Nephron (organoid): Measurements from ENCODE around the gene ZSWIM5.
"Not testable (repeated sequence)": the region's sequence is repeated elsewhere in the genome, so short reads cannot be mapped to it uniquely, and the experiment has no call there.

ENCODE experiments used
- H3K27ac Mint-ChIP-seq, 3 experiments: 2 replicates each; pipeline ENCODE4 v1.8.0; 2020; ENCODE audit warnings: mixed read lengths in 3 of 3, mild to moderate bottlenecking in 2 of 3, moderate library complexity in 1 of 3
- H3K27me3 Mint-ChIP-seq: 2 replicates; pipeline ENCODE4 v1.8.0; 2021; ENCODE audit warnings: low read depth, mild to moderate bottlenecking, moderate library complexity, mixed read lengths
- H3K36me3 Mint-ChIP-seq: 2 replicates; pipeline ENCODE4 v1.8.0; 2020; ENCODE audit warnings: low read depth, mixed read lengths
- H3K4me1 Mint-ChIP-seq: 2 replicates; pipeline ENCODE4 v1.8.0; 2020; ENCODE audit warnings: mixed read lengths
- H3K4me3 Mint-ChIP-seq, 3 experiments: 2 replicates each; pipeline ENCODE4 v1.8.0; 2020; ENCODE audit warnings: mild to moderate bottlenecking in 3 of 3, mixed read lengths in 3 of 3, moderate library complexity in 2 of 3
- H3K9me3 Mint-ChIP-seq: 2 replicates; pipeline ENCODE4 v1.8.0; 2020; ENCODE audit warnings: mixed read lengths
- TF ChIP-seq, protein P1 (sequence below), 3 experiments: fragments of 200-600 bp; sonication (generic); IDR thresholded peaks; one replicate each; pipeline ENCODE4 v1.5.0; 2021; ENCODE audit warnings: antibody characterized with exemption in 3 of 3; ENCODE audit not compliant: unreplicated experiment in 3 of 3

Gene ZSWIM5

GRCh38 chr1:45067806-45068205 is 138.6 kb downstream of the ZSWIM5 start:
- H3K9me3 Mint-ChIP-seq: peaks cover 15% of the 10 kb centered on the region
- TF ChIP-seq, protein P1, sequence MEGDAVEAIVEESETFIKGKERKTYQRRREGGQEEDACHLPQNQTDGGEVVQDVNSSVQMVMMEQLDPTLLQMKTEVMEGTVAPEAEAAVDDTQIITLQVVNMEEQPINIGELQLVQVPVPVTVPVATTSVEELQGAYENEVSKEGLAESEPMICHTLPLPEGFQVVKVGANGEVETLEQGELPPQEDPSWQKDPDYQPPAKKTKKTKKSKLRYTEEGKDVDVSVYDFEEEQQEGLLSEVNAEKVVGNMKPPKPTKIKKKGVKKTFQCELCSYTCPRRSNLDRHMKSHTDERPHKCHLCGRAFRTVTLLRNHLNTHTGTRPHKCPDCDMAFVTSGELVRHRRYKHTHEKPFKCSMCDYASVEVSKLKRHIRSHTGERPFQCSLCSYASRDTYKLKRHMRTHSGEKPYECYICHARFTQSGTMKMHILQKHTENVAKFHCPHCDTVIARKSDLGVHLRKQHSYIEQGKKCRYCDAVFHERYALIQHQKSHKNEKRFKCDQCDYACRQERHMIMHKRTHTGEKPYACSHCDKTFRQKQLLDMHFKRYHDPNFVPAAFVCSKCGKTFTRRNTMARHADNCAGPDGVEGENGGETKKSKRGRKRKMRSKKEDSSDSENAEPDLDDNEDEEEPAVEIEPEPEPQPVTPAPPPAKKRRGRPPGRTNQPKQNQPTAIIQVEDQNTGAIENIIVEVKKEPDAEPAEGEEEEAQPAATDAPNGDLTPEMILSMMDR (IDR thresholded peaks at IDR 0.05; ENCODE audit: unreplicated experiment in 3 of 3): no peak
- H3K27ac Mint-ChIP-seq: no peak overlapping the region
- H3K36me3 Mint-ChIP-seq: no peaks in the 10 kb centered on the region
- no peak overlapping the region for H3K4me3 Mint-ChIP-seq
- H3K4me1 Mint-ChIP-seq: no peaks in the 10 kb centered on the region
- no peaks in the 10 kb centered on the region for H3K27me3 Mint-ChIP-seq

- H3K4me3 Mint-ChIP-seq: no peak overlapping the region
- H3K4me1 Mint-ChIP-seq: no peaks in the 10 kb centered on the region
- no peaks in the 10 kb centered on the region for H3K36me3 Mint-ChIP-seq
- H3K27me3 Mint-ChIP-seq: no peaks in the 10 kb centered on the region
- H3K27ac Mint-ChIP-seq: no peak overlapping the region
- no peaks in the 10 kb centered on the region for H3K9me3 Mint-ChIP-seq
- TF ChIP-seq, protein P1 (IDR thresholded peaks at IDR 0.05; ENCODE audit: unreplicated experiment in 3 of 3): no peak
Observed at GRCh38 chr1:45065083-45065482, 141.3 kb downstream of the ZSWIM5 start.

- not testable (repeated sequence) for H3K27me3 Mint-ChIP-seq, H3K27ac Mint-ChIP-seq, H3K4me3 Mint-ChIP-seq, H3K36me3 Mint-ChIP-seq, H3K9me3 Mint-ChIP-seq, H3K4me1 Mint-ChIP-seq
Observed at GRCh38 chr1:45062463-45062862, 143.9 kb downstream of the ZSWIM5 start.

- Mint-ChIP-seq H3K9me3 (no peaks in the 10 kb centered on the region), H3K36me3 (peaks cover 15% of the 10 kb centered on the region), H3K4me1 (no peaks in the 10 kb centered on the region), H3K27me3 (no peaks in the 10 kb centered on the region), H3K27ac (no peak overlapping the region), H3K4me3 (no peak overlapping the region)
- TF ChIP-seq, protein P1 (IDR thresholded peaks at IDR 0.05; ENCODE audit: unreplicated experiment in 3 of 3): no peak
Observed at GRCh38 chr1:45059829-45060228, 146.6 kb downstream of the ZSWIM5 start.

DNA sequence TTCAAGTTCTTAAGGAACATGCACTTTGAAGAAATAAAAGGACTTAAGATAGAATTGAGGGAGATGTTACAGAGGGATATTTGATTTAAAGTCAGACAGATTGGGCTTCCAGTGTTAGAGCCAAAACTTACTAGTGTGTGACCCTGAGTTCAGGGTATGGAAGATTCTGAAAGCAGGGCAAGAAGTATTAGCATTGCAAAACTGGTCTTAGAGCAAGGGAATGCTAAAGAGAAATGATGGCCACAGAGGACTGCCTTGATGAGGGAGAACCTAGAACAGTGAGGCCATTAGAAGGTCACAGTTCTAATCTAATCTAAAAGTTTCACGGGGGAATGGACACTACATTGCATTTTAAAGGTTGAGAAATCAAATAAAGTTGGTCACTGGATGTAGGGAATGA is 148.9 kb downstream of the ZSWIM5 start:
- TF ChIP-seq, protein P1 (IDR thresholded peaks at IDR 0.05; ENCODE audit: unreplicated experiment in 3 of 3): no peak
- Mint-ChIP-seq H3K27ac (no peak overlapping the region), H3K4me1 (no peaks in the 10 kb centered on the region), H3K36me3 (peaks cover 15% of the 10 kb centered on the region), H3K27me3 (no peaks in the 10 kb centered on the region), H3K4me3 (no peak overlapping the region), H3K9me3 (no peaks in the 10 kb centered on the region)

- Mint-ChIP-seq H3K9me3 (no peaks in the 10 kb centered on the region), H3K4me1 (peaks cover 6% of the 10 kb centered on the region), H3K27me3 (no peaks in the 10 kb centered on the region), H3K27ac (peak overlapping the region in 1 of 3 experiments; percentile 40), H3K4me3 (no peak overlapping the region), H3K36me3 (peaks cover 11% of the 10 kb centered on the region)
- TF ChIP-seq, protein P1 (IDR thresholded peaks at IDR 0.05; ENCODE audit: unreplicated experiment in 3 of 3): no peak
Observed at GRCh38 chr1:45051005-45051772, 155.2 kb downstream of the ZSWIM5 start.
